Stimulated activated memory B cell treated with anti-CD40 and anti-IgM and Interleukin-4, amounts not matched to agents 10 μg/mL and 1 μg/mL and 100 μg/mL, for 72 hours (primary cell): Measurements from ENCODE around the gene HIF1A.

Experiments
- ATAC-seq: fragments of 150-1000 bp; cut with Tn5 transposase; 2 replicates; pipeline ENCODE4 v1.10.0; 2021
- H3K27ac Mint-ChIP-seq: one replicate; pipeline ENCODE4 v1.8.0; 2022; ENCODE audit warnings: mild to moderate bottlenecking, mixed read lengths
- H3K27me3 Mint-ChIP-seq: one replicate; pipeline ENCODE4 v1.8.0; 2022; ENCODE audit warnings: mixed read lengths
- H3K36me3 Mint-ChIP-seq: one replicate; pipeline ENCODE4 v1.8.0; 2022; ENCODE audit warnings: mixed read lengths
- H3K4me1 Mint-ChIP-seq: one replicate; pipeline ENCODE4 v1.8.0; 2022; ENCODE audit warnings: mixed read lengths
- H3K4me3 Mint-ChIP-seq: one replicate; pipeline ENCODE4 v1.8.0; 2022; ENCODE audit warnings: mild to moderate bottlenecking, moderate library complexity, mixed read lengths
- H3K9me3 Mint-ChIP-seq: one replicate; pipeline ENCODE4 v1.8.0; 2022; ENCODE audit warnings: mixed read lengths

HIF1A gene

GRCh38 chr14:61662437-61663311, 32.6 kb upstream of the HIF1A start:
- H3K4me1 Mint-ChIP-seq, result peaks cover 61% of the 10 kb centered on the region
- ATAC-seq, result peak; percentile 91
- peaks cover 5% of the 10 kb centered on the region for H3K9me3 Mint-ChIP-seq
- H3K27ac Mint-ChIP-seq, result peak overlapping the region; percentile 88
- peak overlapping the region; percentile 64 for H3K4me3 Mint-ChIP-seq
- peaks cover 6% of the 10 kb centered on the region for H3K36me3 Mint-ChIP-seq
- no peaks in the 10 kb centered on the region for H3K27me3 Mint-ChIP-seq

GRCh38 chr14:61663312-61663979, 31.9 kb upstream of the HIF1A start:
- peak overlapping the region; percentile 64 for H3K4me3 Mint-ChIP-seq
- peaks cover 61% of the 10 kb centered on the region for H3K4me1 Mint-ChIP-seq
- peaks cover 5% of the 10 kb centered on the region for H3K9me3 Mint-ChIP-seq
- H3K27ac Mint-ChIP-seq, result peak overlapping the region; percentile 88
- peak; percentile 72 for ATAC-seq
- H3K36me3 Mint-ChIP-seq, result peaks cover 6% of the 10 kb centered on the region
- H3K27me3 Mint-ChIP-seq, result no peaks in the 10 kb centered on the region

GRCh38 chr14:61668282-61668681, 27.0 kb upstream of the HIF1A start:
- Mint-ChIP-seq H3K27ac (no peak overlapping the region), H3K9me3 (peaks cover 5% of the 10 kb centered on the region), H3K27me3 (no peaks in the 10 kb centered on the region), H3K4me1 (peaks cover 28% of the 10 kb centered on the region), H3K36me3 (peaks cover 6% of the 10 kb centered on the region), H3K4me3 (no peak overlapping the region)
- ATAC-seq, result no peak

- no peak for ATAC-seq
- Mint-ChIP-seq H3K27me3 (no peaks in the 10 kb centered on the region), H3K4me3 (no peak overlapping the region), H3K4me1 (peaks cover 9% of the 10 kb centered on the region), H3K27ac (no peak overlapping the region), H3K9me3 (no peaks in the 10 kb centered on the region), H3K36me3 (no peaks in the 10 kb centered on the region)
Measured at GRCh38 chr14:61670576-61670975, 24.7 kb upstream of the HIF1A start.

- ATAC-seq, result peak; percentile 69
- no peaks in the 10 kb centered on the region for H3K27me3 Mint-ChIP-seq
- no peak overlapping the region for H3K27ac Mint-ChIP-seq
- peaks cover 9% of the 10 kb centered on the region for H3K4me1 Mint-ChIP-seq
- peak overlapping the region; percentile 16 for H3K4me3 Mint-ChIP-seq
- no peaks in the 10 kb centered on the region for H3K9me3 Mint-ChIP-seq
- no peaks in the 10 kb centered on the region for H3K36me3 Mint-ChIP-seq
Measured at GRCh38 chr14:61671082-61671481, 24.2 kb upstream of the HIF1A start.

GRCh38 chr14:61672796-61673195, 22.5 kb upstream of the HIF1A start:
- no peak for ATAC-seq
- Mint-ChIP-seq H3K4me1 (no peaks in the 10 kb centered on the region), H3K4me3 (no peak overlapping the region), H3K27me3 (no peaks in the 10 kb centered on the region), H3K9me3 (no peaks in the 10 kb centered on the region), H3K27ac (no peak overlapping the region), H3K36me3 (no peaks in the 10 kb centered on the region)

GRCh38 chr14:61673305-61673704, 22.0 kb upstream of the HIF1A start:
- no peaks in the 10 kb centered on the region for H3K4me1 Mint-ChIP-seq
- ATAC-seq, result no peak
- H3K27me3 Mint-ChIP-seq, result no peaks in the 10 kb centered on the region
- no peaks in the 10 kb centered on the region for H3K9me3 Mint-ChIP-seq
- H3K27ac Mint-ChIP-seq, result no peak overlapping the region
- H3K36me3 Mint-ChIP-seq, result no peaks in the 10 kb centered on the region
- no peak overlapping the region for H3K4me3 Mint-ChIP-seq

- H3K9me3 Mint-ChIP-seq, result no peaks in the 10 kb centered on the region
- H3K4me1 Mint-ChIP-seq, result no peaks in the 10 kb centered on the region
- H3K36me3 Mint-ChIP-seq, result no peaks in the 10 kb centered on the region
- no peaks in the 10 kb centered on the region for H3K27me3 Mint-ChIP-seq
- H3K27ac Mint-ChIP-seq, result no peak overlapping the region
- H3K4me3 Mint-ChIP-seq, result no peak overlapping the region
- no peak for ATAC-seq
Measured at GRCh38 chr14:61675291-61675690, 20.0 kb upstream of the HIF1A start.

GRCh38 chr14:61677479-61677878, 17.8 kb upstream of the HIF1A start:
- no peak overlapping the region for H3K4me3 Mint-ChIP-seq
- no peak overlapping the region for H3K27ac Mint-ChIP-seq
- no peaks in the 10 kb centered on the region for H3K4me1 Mint-ChIP-seq
- no peaks in the 10 kb centered on the region for H3K27me3 Mint-ChIP-seq
- ATAC-seq, result no peak
- H3K36me3 Mint-ChIP-seq, result no peaks in the 10 kb centered on the region
- no peaks in the 10 kb centered on the region for H3K9me3 Mint-ChIP-seq

- Mint-ChIP-seq H3K27ac (peak overlapping the region; percentile 48), H3K36me3 (no peaks in the 10 kb centered on the region), H3K4me3 (no peak overlapping the region), H3K9me3 (no peaks in the 10 kb centered on the region), H3K27me3 (no peaks in the 10 kb centered on the region), H3K4me1 (no peaks in the 10 kb centered on the region)
- ATAC-seq, result no peak
Measured at GRCh38 chr14:61678975-61679374, 16.3 kb upstream of the HIF1A start.

- Mint-ChIP-seq H3K4me1 (no peaks in the 10 kb centered on the region), H3K27ac (no peak overlapping the region), H3K9me3 (no peaks in the 10 kb centered on the region), H3K27me3 (no peaks in the 10 kb centered on the region), H3K36me3 (no peaks in the 10 kb centered on the region), H3K4me3 (no peak overlapping the region)
- no peak for ATAC-seq
Measured at GRCh38 chr14:61681413-61681812, 13.9 kb upstream of the HIF1A start.

GRCh38 chr14:61683108-61683507, 12.2 kb upstream of the HIF1A start:
- Mint-ChIP-seq H3K27me3 (no peaks in the 10 kb centered on the region), H3K9me3 (no peaks in the 10 kb centered on the region), H3K36me3 (no peaks in the 10 kb centered on the region), H3K4me1 (no peaks in the 10 kb centered on the region), H3K4me3 (no peak overlapping the region), H3K27ac (no peak overlapping the region)
- ATAC-seq, result no peak

GRCh38 chr14:61690039-61690438, 5.3 kb upstream of the HIF1A start:
- H3K4me1 Mint-ChIP-seq, result no peaks in the 10 kb centered on the region
- peaks cover 9% of the 10 kb centered on the region for H3K9me3 Mint-ChIP-seq
- no peak overlapping the region for H3K27ac Mint-ChIP-seq
- no peaks in the 10 kb centered on the region for H3K27me3 Mint-ChIP-seq
- peaks cover 10% of the 10 kb centered on the region for H3K36me3 Mint-ChIP-seq
- ATAC-seq, result no peak
- no peak overlapping the region for H3K4me3 Mint-ChIP-seq

GRCh38 chr14:61690982-61691381, 4.3 kb upstream of the HIF1A start:
- no peak for ATAC-seq
- Mint-ChIP-seq H3K27me3 (no peaks in the 10 kb centered on the region), H3K4me3 (no peak overlapping the region), H3K4me1 (no peaks in the 10 kb centered on the region), H3K9me3 (peaks cover 9% of the 10 kb centered on the region), H3K36me3 (peaks cover 10% of the 10 kb centered on the region), H3K27ac (peak overlapping the region; percentile 27)

GRCh38 chr14:61691495-61691894, 3.8 kb upstream of the HIF1A start:
- Mint-ChIP-seq H3K4me3 (no peak overlapping the region), H3K27me3 (no peaks in the 10 kb centered on the region), H3K36me3 (peaks cover 15% of the 10 kb centered on the region), H3K4me1 (no peaks in the 10 kb centered on the region), H3K27ac (peak overlapping the region; percentile 27), H3K9me3 (peaks cover 9% of the 10 kb centered on the region)
- ATAC-seq, result no peak

- Mint-ChIP-seq H3K27me3 (no peaks in the 10 kb centered on the region), H3K4me3 (no peak overlapping the region), H3K9me3 (peaks cover 6% of the 10 kb centered on the region), H3K36me3 (peaks cover 15% of the 10 kb centered on the region), H3K4me1 (peaks cover 17% of the 10 kb centered on the region), H3K27ac (no peak overlapping the region)
- no peak for ATAC-seq
Measured at GRCh38 chr14:61694039-61694438, 1.3 kb upstream of the HIF1A start.
